Measurements from ENCODE around the gene CACNA2D3.

The CACNA2D3 gene

GRCh38 chr3:54875596-54876268, 753.4 kb downstream of the CACNA2D3 start:
- DNase-seq (ENCODE audit: low read depth, low spot score): no peak

GRCh38 chr3:54876694-54877093, 754.3 kb downstream of the CACNA2D3 start:
- DNase-seq (ENCODE audit: low read depth, low spot score): no peak

GRCh38 chr3:54877730-54878129, 755.4 kb downstream of the CACNA2D3 start:
- DNase-seq (ENCODE audit: low read depth, low spot score): no peak

- no peak for DNase-seq (ENCODE audit: low read depth, low spot score)
Observed at GRCh38 chr3:54878145-54878544, 755.8 kb downstream of the CACNA2D3 start.

GRCh38 chr3:54882129-54882833, 759.9 kb downstream of the CACNA2D3 start:
- DNase-seq (ENCODE audit: low read depth, low spot score): no peak

GRCh38 chr3:54888162-54888561, 765.8 kb downstream of the CACNA2D3 start:
- no peak for DNase-seq (ENCODE audit: low read depth, low spot score)

- DNase-seq (ENCODE audit: low read depth, low spot score): no peak
Observed at GRCh38 chr3:54888873-54889272, 766.5 kb downstream of the CACNA2D3 start.

- DNase-seq (ENCODE audit: low read depth, low spot score): no peak
Observed at GRCh38 chr3:54889731-54890130, 767.4 kb downstream of the CACNA2D3 start.

GRCh38 chr3:54891540-54891897, 769.2 kb downstream of the CACNA2D3 start:
- DNase-seq (ENCODE audit: low read depth, low spot score): no peak

GRCh38 chr3:54892168-54892567, 769.8 kb downstream of the CACNA2D3 start:
- DNase-seq (ENCODE audit: low read depth, low spot score): no peak

GRCh38 chr3:54895613-54896012, 773.3 kb downstream of the CACNA2D3 start:
- no peak for DNase-seq (ENCODE audit: low read depth, low spot score)

GRCh38 chr3:54897028-54897711, 774.8 kb downstream of the CACNA2D3 start:
- DNase-seq (ENCODE audit: low read depth, low spot score): no peak

GRCh38 chr3:54899273-54899672, 776.9 kb downstream of the CACNA2D3 start:
- DNase-seq (ENCODE audit: low read depth, low spot score): no peak

- no peak for DNase-seq (ENCODE audit: low read depth, low spot score)
Observed at GRCh38 chr3:54900838-54901591, 778.7 kb downstream of the CACNA2D3 start.

GRCh38 chr3:54901906-54902685, 779.7 kb downstream of the CACNA2D3 start:
- no peak for DNase-seq (ENCODE audit: low read depth, low spot score)

GRCh38 chr3:54905261-54905888, 783.0 kb downstream of the CACNA2D3 start:
- DNase-seq (ENCODE audit: low read depth, low spot score): no peak

- no peak for DNase-seq (ENCODE audit: low read depth, low spot score)
Observed at GRCh38 chr3:54905920-54906319, 783.6 kb downstream of the CACNA2D3 start.

GRCh38 chr3:54906763-54907162, 784.4 kb downstream of the CACNA2D3 start:
- DNase-seq (ENCODE audit: low read depth, low spot score): no peak

GRCh38 chr3:54909191-54909590, 786.8 kb downstream of the CACNA2D3 start:
- no peak for DNase-seq (ENCODE audit: low read depth, low spot score)

GRCh38 chr3:54914180-54914579, 791.8 kb downstream of the CACNA2D3 start:
- no peak for DNase-seq (ENCODE audit: low read depth, low spot score)

- DNase-seq (ENCODE audit: low read depth, low spot score): no peak
Observed at GRCh38 chr3:54915181-54915580, 792.8 kb downstream of the CACNA2D3 start.

All from iPS DF 19.7 (cell line).